IPS-11a (cell line): Measurements from ENCODE around the gene SIM2.

Experiments used
- H3K4me3 ChIP-seq: one replicate; pipeline ENCODE4 v1.5.1; 2013; ENCODE audit warnings: low read depth, low read length, control low read depth

Gene SIM2

DNA sequence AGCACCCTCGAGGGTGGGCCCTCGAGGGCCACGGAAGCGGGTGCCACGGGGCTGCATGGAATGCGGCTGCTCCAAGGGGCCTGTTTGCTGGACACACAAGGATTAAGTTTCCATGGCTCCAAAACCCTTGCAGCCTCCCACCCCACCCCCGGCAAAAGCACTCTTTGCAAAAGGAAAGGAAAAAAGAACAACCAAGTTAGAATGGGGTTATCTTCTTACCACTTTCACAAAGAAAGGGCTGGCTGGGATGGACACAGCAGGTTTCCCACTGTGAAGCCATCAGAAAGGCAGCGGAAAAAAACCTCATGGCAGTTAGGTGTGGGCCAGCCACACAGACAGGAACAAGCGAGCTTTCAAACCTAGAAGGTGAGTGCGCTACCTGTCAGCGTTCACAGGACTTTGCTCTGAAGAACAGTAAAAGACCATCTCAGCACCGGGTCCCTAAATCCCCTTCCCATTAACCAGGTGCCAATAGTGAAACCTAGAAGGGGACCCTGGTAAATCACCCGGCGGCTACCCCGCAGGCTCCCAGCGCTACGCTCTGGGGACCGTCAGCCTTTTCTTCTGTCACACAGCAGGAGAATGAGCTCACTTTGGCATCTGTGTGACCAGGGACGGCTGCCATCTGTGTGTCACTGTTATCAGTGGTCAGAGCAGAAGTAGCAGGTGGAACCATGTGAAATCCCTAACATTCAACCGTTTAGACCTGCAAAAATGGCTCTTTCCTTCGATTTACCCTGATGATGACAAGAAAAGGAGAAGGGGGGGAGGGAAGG, 93.0 kb downstream of the SIM2 start:
- no peak overlapping the region for H3K4me3 ChIP-seq

GRCh38 chr21:36792505-36792967, 93.6 kb downstream of the SIM2 start:
- no peak overlapping the region for H3K4me3 ChIP-seq

DNA sequence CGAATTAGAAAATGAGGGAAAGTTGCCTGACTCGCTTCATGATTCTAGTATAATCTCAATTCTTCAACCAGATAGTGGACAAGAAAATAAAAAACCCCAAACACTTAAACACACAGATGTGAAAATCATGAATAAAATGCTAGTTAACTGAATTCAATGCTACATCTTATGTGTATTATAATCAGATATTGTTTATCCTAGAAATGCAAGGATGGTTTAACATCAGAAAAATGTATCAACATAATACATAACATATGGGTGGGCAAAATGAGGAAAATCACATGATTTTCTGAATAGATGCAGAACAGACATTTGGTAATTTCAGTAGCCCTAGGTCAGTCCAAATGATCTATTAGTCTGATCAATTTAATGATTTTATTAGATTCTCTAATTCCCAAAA, 97.2 kb downstream of the SIM2 start:
- H3K4me3 ChIP-seq = no peak overlapping the region

GRCh38 chr21:36798491-36798890, 99.6 kb downstream of the SIM2 start:
- H3K4me3 ChIP-seq = no peak overlapping the region
